GM12878 (cell line): ENCODE data around the gene SLC25A17. TPM values are rescaled to one million over a fixed set of nuclear protein-coding genes. Genes with fewer than 3 reads are reported as not detected.

Experiments
- ATAC-seq: fragments of 200-7000 bp; cut with Tn5 transposase; 3 replicates; pipeline ENCODE4 v1.9.1; 2020; ENCODE audit warnings: mild to moderate bottlenecking, moderate library complexity
- BruUV-seq: library from RNA; stranded (reverse); fragments of 400-500 nt; replicated peaks from 2 replicates; lab custom pipeline; 2021; lab: Mats Ljungman, UMichigan
- CTCF ChIA-PET: fragments of 300-600 bp; sonication (Branson Sonifier 250); formaldehyde crosslinking; extraction: SDS; loops from one replicate; lab custom pipeline; 2021; ENCODE audit warnings: inconsistent platforms; lab: Yijun Ruan, JAX
- POLR2A ChIA-PET: fragments of 350-600 bp; formaldehyde crosslinking; extraction: SDS; loops from one replicate; lab custom pipeline; 2021; ENCODE audit warnings: inconsistent platforms; lab: Charles Lee
- RAD21 ChIA-PET: fragments of 300-600 bp; sonication (Branson Sonifier 250); formaldehyde crosslinking; loops from one replicate; lab custom pipeline; 2023; ENCODE audit warnings: antibody characterized with exemption; ENCODE audit not compliant: unreplicated experiment; lab: Charles Lee
- SMC1A ChIA-PET: fragments of 300-600 bp; sonication (Branson Sonifier 250); formaldehyde crosslinking; loops from one replicate; lab custom pipeline; 2023; ENCODE audit not compliant: unreplicated experiment, uncharacterized antibody; lab: Charles Lee
- DNase-seq: peaks from one replicate; pipeline ENCODE4 v3.0.0-alpha.2; 2011; ENCODE audit warnings: low read depth, low spot score
- FAIRE-seq: peaks from 3 replicates; lab custom pipeline; 2011; peaks lifted over from hg19 to GRCh38; lab: Jason Lieb, UNC
- H2AFZ ChIP-seq: 2 replicates; pipeline ENCODE4 v1.6.0; 2011; ENCODE audit warnings: low read depth, low read length, control low read depth; ENCODE audit not compliant: control insufficient read depth
- H3K27ac ChIP-seq: 2 replicates; pipeline ENCODE4 v1.5.1; 2011; ENCODE audit warnings: control low read depth; ENCODE audit not compliant: control insufficient read depth, insufficient read depth
- H3K27me3 ChIP-seq, 2 experiments: replicated peaks in 1 of 2; 2 replicates each; pipeline versions ENCODE4 v1.6.0 to v1.6.1; 2011; ENCODE audit warnings: low read length in 1 of 2; ENCODE audit not compliant: control insufficient read depth in 2 of 2, insufficient read depth in 2 of 2
- H3K36me3 ChIP-seq, 2 experiments: 2 replicates each; pipeline ENCODE4 v1.5.1; 2011; ENCODE audit warnings: low read length in 1 of 2; ENCODE audit not compliant: control insufficient read depth in 2 of 2, insufficient read depth in 2 of 2
- H3K4me1 ChIP-seq: 2 replicates; pipeline ENCODE4 v1.6.1; 2011; ENCODE audit warnings: mild to moderate bottlenecking, low read length, moderate library complexity, mixed read lengths; ENCODE audit not compliant: control insufficient read depth, insufficient read depth
- H3K4me2 ChIP-seq: 2 replicates; pipeline ENCODE4 v1.6.0; 2011; ENCODE audit warnings: control low read depth; ENCODE audit not compliant: control insufficient read depth, insufficient read depth
- H3K4me3 ChIP-seq: fragments of 200-600 bp; sonication (generic); 2 replicates; pipeline ENCODE4 v1.5.1; 2016
- H3K79me2 ChIP-seq: 2 replicates; pipeline ENCODE4 v1.6.0; 2011; ENCODE audit warnings: low read length; ENCODE audit not compliant: control insufficient read depth, insufficient read depth
- H3K9ac ChIP-seq: 2 replicates; pipeline ENCODE4 v1.8.0; 2011; ENCODE audit warnings: low read length, control low read depth, mixed read lengths; ENCODE audit not compliant: control insufficient read depth, insufficient read depth
- H3K9me3 ChIP-seq: replicated peaks from 3 replicates; pipeline ENCODE4 v1.5.1; 2011; ENCODE audit warnings: mild to moderate bottlenecking, low read length; ENCODE audit not compliant: control insufficient read depth, insufficient read depth
- H4K20me1 ChIP-seq: 2 replicates; pipeline ENCODE4 v1.6.0; 2011; ENCODE audit not compliant: control insufficient read depth, insufficient read depth
- ATF7 ChIP-seq: fragments of 450-650 bp; IDR thresholded peaks from 2 replicates; pipeline ENCODE4 v1.6.1; 2016; ENCODE audit warnings: low read depth, mild to moderate bottlenecking
- CBX5 ChIP-seq: sonication (generic); IDR thresholded peaks from 2 replicates; pipeline ENCODE4 v1.6.1; 2016; ENCODE audit warnings: low read depth, moderate library complexity, mild to moderate bottlenecking, inconsistent platforms
- ETV6 ChIP-seq, 2 experiments: fragments of 450-650 bp in 1 of 2; IDR thresholded peaks in 1 of 2; conservative IDR thresholded peaks in 1 of 2; 2 replicates each; pipeline ENCODE4 v1.6.1; 2014; ENCODE audit warnings: antibody characterized with exemption in 1 of 2, borderline replicate concordance in 1 of 2, low read depth in 1 of 2, mild to moderate bottlenecking in 1 of 2, moderate library complexity in 1 of 2
- EZH2 ChIP-seq: IDR thresholded peaks from 2 replicates; pipeline ENCODE4 v1.6.1; 2012; ENCODE audit warnings: low read depth, mild to moderate bottlenecking, control low read depth, inconsistent platforms, low read length, borderline replicate concordance; ENCODE audit not compliant: control insufficient read depth
- HCFC1 ChIP-seq: fragments of 150-350 bp; IDR thresholded peaks from 2 replicates; pipeline ENCODE4 v1.6.1; 2014; ENCODE audit warnings: low read length
- HDAC2 ChIP-seq: fragments of 200-600 bp; sonication (generic); IDR thresholded peaks from 2 replicates; pipeline ENCODE4 v1.6.1; 2017
- HDAC6 ChIP-seq: fragments of 200-600 bp; sonication (generic); IDR thresholded peaks from one replicate; pipeline ENCODE4 v1.8.0; 2017; ENCODE audit warnings: antibody characterized with exemption; ENCODE audit not compliant: unreplicated experiment
- NR2C1 ChIP-seq: fragments of 450-650 bp; IDR thresholded peaks from 2 replicates; pipeline ENCODE4 v1.6.1; 2017; ENCODE audit warnings: antibody characterized with exemption, mild to moderate bottlenecking, moderate library complexity
- NR2F1 ChIP-seq: fragments of 450-650 bp; conservative IDR thresholded peaks from 2 replicates; pipeline ENCODE4 v1.6.1; 2017; ENCODE audit warnings: mild to moderate bottlenecking
- POLR2AphosphoS2 ChIP-seq: IDR thresholded peaks from 2 replicates; pipeline ENCODE4 v1.6.1; 2011; ENCODE audit warnings: low read depth, mild to moderate bottlenecking, low read length, improper control_type of control experiment, moderate library complexity
- RUNX3 ChIP-seq: IDR thresholded peaks from 2 replicates; pipeline ENCODE4 v1.6.1; 2012; ENCODE audit warnings: low read length, inconsistent platforms
- SKIL ChIP-seq: fragments of 450-650 bp; IDR thresholded peaks from 2 replicates; pipeline ENCODE4 v1.6.1; 2017; ENCODE audit warnings: mild to moderate bottlenecking, low read depth, inconsistent platforms; ENCODE audit not compliant: poor library complexity, severe bottlenecking
- SRF ChIP-seq, 2 experiments: IDR thresholded peaks; 2 replicates each; pipeline ENCODE4 v1.6.1; 2011; ENCODE audit warnings: low read depth in 2 of 2, low read length in 2 of 2, mild to moderate bottlenecking in 1 of 2, moderate library complexity in 1 of 2
- WRNIP1 ChIP-seq: IDR thresholded peaks from 2 replicates; pipeline ENCODE4 v1.6.1; 2011; ENCODE audit warnings: low read depth, low read length, improper control_type of control experiment, borderline replicate concordance
- WGBS: methylation state at CpG from one replicate; pipeline ENCODE4 v1.1.6; 2016; ENCODE audit warnings: low lambda C conversion rate; ENCODE audit not compliant: insufficient replicate concordance, insufficient coverage; ENCODE audit errors: missing lambda C conversion rate; 5-methylcytosine and 5-hydroxymethylcytosine counted together
- in situ Hi-C: fragments of 300-500 bp; cut with MboI; formaldehyde crosslinking; loops from 9 replicates; pipeline ENCODE4 v1.14.3; 2018; ENCODE audit warnings: mixed read lengths
- intact Hi-C: fragments of 100-400 bp; cut with micrococcal nuclease; formaldehyde crosslinking; loops from one replicate; pipeline ENCODE4 v1.14.2; 2022; ENCODE audit not compliant: unreplicated experiment
- polyA plus RNA-seq, 11 experiments: library from polyadenylated mRNA; depleted of rRNA in 4 of 11; unstranded in 6 of 11; stranded (reverse) in 5 of 11; fragments of >200 nt; fragmentation: Nextera tagmentation in 4 of 11; fragmentation: Illumina TruSeq in 1 of 11; extraction: Ambion mirVana in 4 of 11; extraction: Trizol in 1 of 11; gene quantifications; 1 replicate in 1 of 11; 2 replicates in 10 of 11; pipeline versions ENCODE4 v1.2.1 to v1.2.3, GENCODE V29; 2011 to 2016; ENCODE audit warnings: inconsistent platforms in 2 of 11, missing spikeins in 2 of 11, low read depth in 1 of 11
- total RNA-seq, 4 experiments: library from RNA; depleted of rRNA in 3 of 4; stranded (reverse); fragments of >200 nt in 3 of 4; fragmentation: Illumina TruSeq in 1 of 4; extraction: Trizol in 1 of 4; gene quantifications; 2 replicates each; pipeline versions ENCODE4 v1.2.1 to v1.2.3, GENCODE V29; 2013 to 2021

SLC25A17 gene
- total and polyA plus RNA-seq, 10 of the 15 experiments (the other 5 are each of a cell fraction or from before 2014, with no cell fraction given), result 37.5 to 113 (median 62.3) TPM

GRCh38 chr22:40792451-40792850 lies 26.7 kb downstream of the SLC25A17 start:
- SMC1A ChIA-PET, result interaction anchor here (0.6 to 0.7 kb wide), 2 partner anchors 25 to 90 kb away, joined by 3 read pairs; no protein-coding TSS in a partner anchor
- Histone ChIP-seq H3K9me3 (no peaks in the 10 kb centered on the region), H3K79me2 (no peaks in the 10 kb centered on the region), H3K4me1 (no peaks in the 10 kb centered on the region; the same call in 1 of the 2 replicates), H3K36me3 (peaks cover 2 to 17% of the 10 kb centered on the region in 2 experiments), H3K27ac (no peak overlapping the region), H2AFZ (no peak overlapping the region), H3K9ac (no peak overlapping the region), H3K4me3 (no peak overlapping the region), H4K20me1 (no peaks in the 10 kb centered on the region), H3K27me3 (no peaks in the 10 kb centered on the region), H3K4me2 (no peak overlapping the region)
- WGBS, result 90% methylated on average over 2 of the region's 2 CpGs
- POLR2A ChIA-PET, result no interaction called here
- in situ Hi-C loops, result no loop called here
- no TSS peak for BruUV-seq
- intact Hi-C loops, result no loop called here
- no peak for DNase-seq
- FAIRE-seq, result no peak
- no peak for TF ChIP-seq SRF (IDR thresholded peaks at IDR 0.05; ENCODE audit: low read depth in 2 of 2, low read length in 2 of 2)
- no peak for TF ChIP-seq HDAC6
- TF ChIP-seq HDAC2, result no peak
- TF ChIP-seq NR2C1, result 0 out of 2 replicates have a peak, but pooled peaks have one; percentile 17
- TF ChIP-seq NR2F1, result peak; percentile 28; the same call in 1 of the 2 replicates
- TF ChIP-seq WRNIP1, result no peak
- no peak for TF ChIP-seq HCFC1
- TF ChIP-seq ATF7, result no peak
- TF ChIP-seq POLR2AphosphoS2, result no peak
- TF ChIP-seq SKIL, result no peak
- no peak for TF ChIP-seq RUNX3
- no peak for TF ChIP-seq CBX5
- no peak for TF ChIP-seq EZH2
- no peak for TF ChIP-seq ETV6 (conservative IDR thresholded peaks at IDR 0.05 in 1 of 2, IDR thresholded peaks at IDR 0.05 in 1 of 2; ENCODE audit: borderline replicate concordance in 1 of 2, low read depth in 1 of 2)
- RAD21 ChIA-PET, result interaction anchor here (0.8 kb wide), 1 partner anchor 26 kb away, joined by 3 read pairs; no protein-coding TSS in a partner anchor
- ATAC-seq, result no peak
- CTCF ChIA-PET, result no interaction called here
